ENCODE results near the gene DMAC2. TPM values are rescaled to one million over a fixed set of nuclear protein-coding genes. Genes with fewer than 3 reads are reported as not detected.

The DMAC2 gene
- total RNA-seq, 1 donor from 2014 or later = 60.3 TPM

GRCh38 chr19:41480336-41480735 is 40.6 kb upstream of the DMAC2 start:
- Histone ChIP-seq H3K9me3 (ENCODE audit: insufficient read depth, low read depth, low read length) (no peaks in the 10 kb centered on the region), H3K27ac (ENCODE audit: low read depth, low read length) (no peak overlapping the region), H3K4me2 (ENCODE audit: low read length) (no peak overlapping the region), H3K4me1 (ENCODE audit: insufficient read depth, low read length) (no peaks in the 10 kb centered on the region), H3K9ac (ENCODE audit: low read length) (no peak overlapping the region), H4K20me1 (ENCODE audit: insufficient read depth, low read length) (no peaks in the 10 kb centered on the region), H2AFZ (ENCODE audit: low read depth, low read length) (no peak overlapping the region), H3K79me2 (ENCODE audit: insufficient read depth, low read length) (no peaks in the 10 kb centered on the region), H3K4me3 (ENCODE audit: insufficient read depth, low read depth, low read length) (no peak overlapping the region), H3K27me3 (ENCODE audit: insufficient read depth, low read length) (no peaks in the 10 kb centered on the region), H3K36me3 (ENCODE audit: insufficient read depth, low read length) (no peaks in the 10 kb centered on the region)
- H3K9me3 Mint-ChIP-seq (ENCODE audit: unreplicated experiment) = peaks cover 3% of the 10 kb centered on the region
- no peak overlapping the region for H3K27ac Mint-ChIP-seq (ENCODE audit: unreplicated experiment)
- H3K36me3 Mint-ChIP-seq (ENCODE audit: low read depth, unreplicated experiment) = no peaks in the 10 kb centered on the region
- no peaks in the 10 kb centered on the region for H3K4me1 Mint-ChIP-seq (ENCODE audit: low read depth, unreplicated experiment)
- peaks cover 49% of the 10 kb centered on the region for H3K27me3 Mint-ChIP-seq (ENCODE audit: low read depth, unreplicated experiment)
- H3K4me3 Mint-ChIP-seq (ENCODE audit: unreplicated experiment) = no peak overlapping the region
- DNase-seq (ENCODE audit: low read depth) = no peak
- TF ChIP-seq, protein P1, sequence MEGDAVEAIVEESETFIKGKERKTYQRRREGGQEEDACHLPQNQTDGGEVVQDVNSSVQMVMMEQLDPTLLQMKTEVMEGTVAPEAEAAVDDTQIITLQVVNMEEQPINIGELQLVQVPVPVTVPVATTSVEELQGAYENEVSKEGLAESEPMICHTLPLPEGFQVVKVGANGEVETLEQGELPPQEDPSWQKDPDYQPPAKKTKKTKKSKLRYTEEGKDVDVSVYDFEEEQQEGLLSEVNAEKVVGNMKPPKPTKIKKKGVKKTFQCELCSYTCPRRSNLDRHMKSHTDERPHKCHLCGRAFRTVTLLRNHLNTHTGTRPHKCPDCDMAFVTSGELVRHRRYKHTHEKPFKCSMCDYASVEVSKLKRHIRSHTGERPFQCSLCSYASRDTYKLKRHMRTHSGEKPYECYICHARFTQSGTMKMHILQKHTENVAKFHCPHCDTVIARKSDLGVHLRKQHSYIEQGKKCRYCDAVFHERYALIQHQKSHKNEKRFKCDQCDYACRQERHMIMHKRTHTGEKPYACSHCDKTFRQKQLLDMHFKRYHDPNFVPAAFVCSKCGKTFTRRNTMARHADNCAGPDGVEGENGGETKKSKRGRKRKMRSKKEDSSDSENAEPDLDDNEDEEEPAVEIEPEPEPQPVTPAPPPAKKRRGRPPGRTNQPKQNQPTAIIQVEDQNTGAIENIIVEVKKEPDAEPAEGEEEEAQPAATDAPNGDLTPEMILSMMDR (IDR thresholded peaks at IDR 0.05; ENCODE audit: insufficient read depth, low read depth, low read length) = no peak
- TF ChIP-seq EZH2 (IDR thresholded peaks at IDR 0.05; ENCODE audit: insufficient read depth, low read length) = no peak
- no peak for FAIRE-seq

DNA sequence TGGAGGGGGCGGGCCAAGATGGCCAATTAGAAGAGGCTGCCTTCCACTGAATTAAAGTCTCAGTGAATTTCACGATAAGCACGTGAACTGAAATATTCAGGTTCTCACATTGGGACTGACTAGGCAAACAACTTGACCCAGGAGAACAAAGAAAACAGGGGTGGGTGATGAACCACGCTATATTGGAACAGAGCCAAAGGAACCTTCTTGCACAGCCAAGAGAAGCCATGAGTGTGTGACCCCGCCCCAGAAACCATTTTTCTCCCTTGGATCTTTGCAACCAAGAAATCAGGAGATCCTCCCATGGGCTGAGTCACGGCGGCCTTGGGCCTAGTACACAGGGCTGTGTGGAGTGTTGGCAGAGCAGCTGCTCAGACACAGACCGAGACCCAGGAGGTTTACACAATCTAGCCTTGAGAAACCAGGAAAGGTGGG is 40.1 kb upstream of the DMAC2 start:
- FAIRE-seq = no peak
- no peak for DNase-seq (ENCODE audit: low read depth)
- H3K4me3 Mint-ChIP-seq (ENCODE audit: unreplicated experiment) = no peak overlapping the region

More for the DNA sequence above, 40.1 kb upstream of the DMAC2 start:
- Histone ChIP-seq H3K27me3 (ENCODE audit: insufficient read depth, low read length) (no peaks in the 10 kb centered on the region), H3K79me2 (ENCODE audit: insufficient read depth, low read length) (no peaks in the 10 kb centered on the region), H3K4me2 (ENCODE audit: low read length) (no peak overlapping the region), H3K9ac (ENCODE audit: low read length) (no peak overlapping the region), H3K36me3 (ENCODE audit: insufficient read depth, low read length) (no peaks in the 10 kb centered on the region), H3K4me3 (ENCODE audit: insufficient read depth, low read depth, low read length) (no peak overlapping the region), H3K9me3 (ENCODE audit: insufficient read depth, low read depth, low read length) (no peaks in the 10 kb centered on the region), H2AFZ (ENCODE audit: low read depth, low read length) (no peak overlapping the region), H3K27ac (ENCODE audit: low read depth, low read length) (no peak overlapping the region), H4K20me1 (ENCODE audit: insufficient read depth, low read length) (no peaks in the 10 kb centered on the region), H3K4me1 (ENCODE audit: insufficient read depth, low read length) (no peaks in the 10 kb centered on the region)
- Mint-ChIP-seq H3K27me3 (ENCODE audit: low read depth, unreplicated experiment) (peaks cover 45% of the 10 kb centered on the region), H3K9me3 (ENCODE audit: unreplicated experiment) (peaks cover 3% of the 10 kb centered on the region), H3K36me3 (ENCODE audit: low read depth, unreplicated experiment) (no peaks in the 10 kb centered on the region), H3K27ac (ENCODE audit: unreplicated experiment) (no peak overlapping the region), H3K4me1 (ENCODE audit: low read depth, unreplicated experiment) (no peaks in the 10 kb centered on the region)
- TF ChIP-seq, protein P1 (IDR thresholded peaks at IDR 0.05; ENCODE audit: insufficient read depth, low read depth, low read length) = no peak
- no peak for TF ChIP-seq EZH2 (IDR thresholded peaks at IDR 0.05; ENCODE audit: insufficient read depth, low read length)
